Measurements from ENCODE around the gene CAPN15.
"Not testable (repeated sequence)": the region's sequence is repeated elsewhere in the genome, so short reads cannot be mapped to it uniquely, and the experiment has no call there.

CAPN15 gene

DNA sequence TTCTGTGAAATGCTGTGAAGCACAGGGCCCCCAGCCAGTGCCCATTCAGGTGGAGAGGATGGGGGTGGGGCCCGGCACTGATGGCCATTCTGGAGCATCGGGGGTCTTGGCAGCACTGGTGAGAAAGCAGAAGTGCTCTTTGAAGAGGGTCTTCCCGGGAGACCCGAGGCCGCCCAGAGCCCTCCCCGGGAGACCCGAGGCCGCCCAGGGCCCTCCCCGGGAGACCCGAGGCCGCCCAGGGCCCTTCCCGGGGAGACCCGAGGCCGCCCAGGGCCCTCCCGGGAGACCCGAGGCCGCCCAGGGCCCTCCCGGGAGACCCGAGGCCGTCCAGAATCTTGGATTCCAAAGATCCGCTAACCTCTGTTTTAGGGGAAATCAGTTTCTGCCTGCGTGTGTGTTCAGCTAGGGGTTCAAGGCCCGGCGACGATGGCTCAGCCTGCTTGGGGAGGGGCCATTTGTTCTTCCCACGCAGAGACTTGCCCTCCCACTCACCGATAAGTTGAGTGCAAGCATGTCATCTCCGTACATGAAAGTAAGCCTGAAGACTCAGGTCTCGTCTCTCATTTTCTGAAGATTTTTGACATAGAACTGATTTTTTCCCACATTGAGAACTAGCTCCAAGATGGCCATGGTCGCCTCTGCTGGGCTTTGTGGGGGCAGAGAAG, 35.2 kb upstream of the CAPN15 start:
- H3K4me3 ChIP-seq (ENCODE audit: low read depth, low read length), result no peak overlapping the region
- TF ChIP-seq, protein P1, sequence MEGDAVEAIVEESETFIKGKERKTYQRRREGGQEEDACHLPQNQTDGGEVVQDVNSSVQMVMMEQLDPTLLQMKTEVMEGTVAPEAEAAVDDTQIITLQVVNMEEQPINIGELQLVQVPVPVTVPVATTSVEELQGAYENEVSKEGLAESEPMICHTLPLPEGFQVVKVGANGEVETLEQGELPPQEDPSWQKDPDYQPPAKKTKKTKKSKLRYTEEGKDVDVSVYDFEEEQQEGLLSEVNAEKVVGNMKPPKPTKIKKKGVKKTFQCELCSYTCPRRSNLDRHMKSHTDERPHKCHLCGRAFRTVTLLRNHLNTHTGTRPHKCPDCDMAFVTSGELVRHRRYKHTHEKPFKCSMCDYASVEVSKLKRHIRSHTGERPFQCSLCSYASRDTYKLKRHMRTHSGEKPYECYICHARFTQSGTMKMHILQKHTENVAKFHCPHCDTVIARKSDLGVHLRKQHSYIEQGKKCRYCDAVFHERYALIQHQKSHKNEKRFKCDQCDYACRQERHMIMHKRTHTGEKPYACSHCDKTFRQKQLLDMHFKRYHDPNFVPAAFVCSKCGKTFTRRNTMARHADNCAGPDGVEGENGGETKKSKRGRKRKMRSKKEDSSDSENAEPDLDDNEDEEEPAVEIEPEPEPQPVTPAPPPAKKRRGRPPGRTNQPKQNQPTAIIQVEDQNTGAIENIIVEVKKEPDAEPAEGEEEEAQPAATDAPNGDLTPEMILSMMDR (IDR thresholded peaks at IDR 0.05; ENCODE audit: borderline replicate concordance, insufficient read depth, low read depth, low read length), result no peak

- not testable (repeated sequence) for H3K4me3 ChIP-seq (ENCODE audit: low read depth, low read length)
Measured at GRCh38 chr16:494676-495075, 32.8 kb upstream of the CAPN15 start.

- TF ChIP-seq, protein P1 (IDR thresholded peaks at IDR 0.05; ENCODE audit: borderline replicate concordance, insufficient read depth, low read depth, low read length), result peak; percentile 43; the same call in 1 of the 2 replicates
- H3K4me3 ChIP-seq (ENCODE audit: low read depth, low read length), result no peak overlapping the region
Measured at GRCh38 chr16:495127-495748, 32.3 kb upstream of the CAPN15 start.

- TF ChIP-seq, protein P1 (IDR thresholded peaks at IDR 0.05; ENCODE audit: borderline replicate concordance, insufficient read depth, low read depth, low read length), result no peak
Measured at GRCh38 chr16:496097-496886, 31.2 kb upstream of the CAPN15 start.

GRCh38 chr16:497258-497657, 30.3 kb upstream of the CAPN15 start:
- TF ChIP-seq, protein P1 (IDR thresholded peaks at IDR 0.05; ENCODE audit: borderline replicate concordance, insufficient read depth, low read depth, low read length), result no peak
- no peak overlapping the region for H3K4me3 ChIP-seq (ENCODE audit: low read depth, low read length)

More at GRCh38 chr16:496097-496886, 31.2 kb upstream of the CAPN15 start:
- no peak overlapping the region for H3K4me3 ChIP-seq (ENCODE audit: low read depth, low read length)

- TF ChIP-seq, protein P1 (IDR thresholded peaks at IDR 0.05; ENCODE audit: borderline replicate concordance, insufficient read depth, low read depth, low read length), result no peak
- no peak overlapping the region for H3K4me3 ChIP-seq (ENCODE audit: low read depth, low read length)
Measured at GRCh38 chr16:499924-500323, 27.6 kb upstream of the CAPN15 start.

DNA sequence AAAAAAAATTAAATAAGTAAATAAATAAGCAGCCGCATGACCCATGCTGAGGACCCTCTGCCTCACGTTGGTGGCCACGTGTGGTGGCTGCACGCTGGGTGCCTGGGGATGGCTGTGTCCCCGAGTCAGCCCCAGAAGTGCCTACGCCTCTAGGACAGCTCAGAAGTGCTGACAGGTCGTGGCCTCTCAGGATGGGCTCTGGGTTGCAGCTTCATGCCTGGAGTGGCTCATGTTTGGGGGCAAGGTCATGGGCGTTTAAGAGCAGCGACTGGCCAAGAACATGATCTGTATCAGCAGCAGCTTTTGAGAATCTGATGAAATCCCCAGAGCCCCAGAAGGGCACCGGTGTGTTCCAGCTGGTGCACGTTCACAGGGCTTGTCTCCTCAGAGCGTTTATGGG, 26.8 kb upstream of the CAPN15 start:
- TF ChIP-seq, protein P1 (IDR thresholded peaks at IDR 0.05; ENCODE audit: borderline replicate concordance, insufficient read depth, low read depth, low read length), result no peak
- no peak overlapping the region for H3K4me3 ChIP-seq (ENCODE audit: low read depth, low read length)
